Liver (tissue), 9 donors: ENCODE data around the gene TAF5L. TPM values are rescaled to one million over a fixed set of nuclear protein-coding genes. Genes with fewer than 3 reads are reported as not detected.

Experiments used
- DNase-seq: peaks from one replicate; pipeline ENCODE4 v3.0.0-alpha.2; 2017; ENCODE audit warnings: low spot score
- H3K27ac ChIP-seq, 2 donors: one replicate each; pipeline ENCODE4 v1.7.0; 2013; ENCODE audit warnings: inconsistent platforms in 2 of 2, low read length in 2 of 2, control low read depth in 1 of 2, low read depth in 1 of 2, mild to moderate bottlenecking in 1 of 2
- H3K27me3 ChIP-seq, 4 donors: one replicate each; pipeline versions ENCODE4 v1.6.1 to v1.7.0; 2013; ENCODE audit warnings: low read length in 3 of 4, inconsistent platforms in 1 of 4, mild to moderate bottlenecking in 1 of 4, moderate library complexity in 1 of 4; ENCODE audit not compliant: control insufficient read depth in 4 of 4, insufficient read depth in 4 of 4
- H3K36me3 ChIP-seq, 4 donors: one replicate each; pipeline versions ENCODE4 v1.6.1 to v1.7.0; 2013; ENCODE audit warnings: low read length in 3 of 4, mild to moderate bottlenecking in 3 of 4, low read depth in 1 of 4, moderate library complexity in 1 of 4; ENCODE audit not compliant: control insufficient read depth in 4 of 4, insufficient read depth in 3 of 4
- H3K4me1 ChIP-seq, 4 donors: one replicate each; pipeline versions ENCODE4 v1.6.1 to v1.7.0; 2013; ENCODE audit warnings: low read length in 3 of 4, mild to moderate bottlenecking in 3 of 4, moderate library complexity in 1 of 4; ENCODE audit not compliant: control insufficient read depth in 4 of 4, insufficient read depth in 4 of 4
- H3K4me3 ChIP-seq, 3 donors: one replicate each; pipeline versions ENCODE4 v1.6.1 to v1.7.0; 2013; ENCODE audit warnings: low read length in 3 of 3, control low read depth in 1 of 3, low read depth in 1 of 3, mild to moderate bottlenecking in 1 of 3
- H3K9ac ChIP-seq, 2 donors: one replicate each; pipeline ENCODE4 v1.7.0; 2013; ENCODE audit warnings: low read length in 2 of 2, mild to moderate bottlenecking in 2 of 2, moderate library complexity in 2 of 2, control low read depth in 1 of 2, low read depth in 1 of 2
- H3K9me3 ChIP-seq, 4 donors: one replicate each; pipeline versions ENCODE4 v1.6.1 to v1.7.0; 2013; ENCODE audit warnings: low read length in 3 of 4; ENCODE audit not compliant: control insufficient read depth in 4 of 4
- EGR1 ChIP-seq, 2 donors: IDR thresholded peaks; 2 replicates each; pipeline ENCODE4 v1.6.1; 2016 to 2018; ENCODE audit warnings: antibody characterized with exemption in 2 of 2, low read depth in 2 of 2
- FOXA1 ChIP-seq: IDR thresholded peaks from 2 replicates; pipeline ENCODE4 v1.6.1; 2016; ENCODE audit warnings: antibody characterized with exemption
- FOXA2 ChIP-seq: IDR thresholded peaks from 2 replicates; pipeline ENCODE4 v1.6.1; 2016; ENCODE audit warnings: antibody characterized with exemption
- GABPA ChIP-seq, 2 donors: IDR thresholded peaks in 1 of 2; conservative IDR thresholded peaks in 1 of 2; 2 replicates each; pipeline ENCODE4 v1.6.1; 2016; ENCODE audit warnings: antibody characterized with exemption in 2 of 2, mild to moderate bottlenecking in 1 of 2, moderate library complexity in 1 of 2
- HNF4A ChIP-seq, 2 donors: conservative IDR thresholded peaks; 2 replicates each; pipeline ENCODE4 v1.6.1; 2016; ENCODE audit warnings: antibody characterized with exemption in 2 of 2, mild to moderate bottlenecking in 2 of 2
- HNF4G ChIP-seq: IDR thresholded peaks from 2 replicates; pipeline ENCODE4 v1.6.1; 2016; ENCODE audit warnings: antibody characterized with exemption
- JUND ChIP-seq, 2 donors: IDR thresholded peaks; 2 replicates each; pipeline ENCODE4 v1.6.1; 2016; ENCODE audit warnings: antibody characterized with exemption in 2 of 2
- NR2F2 ChIP-seq: IDR thresholded peaks from 2 replicates; pipeline ENCODE4 v1.6.1; 2016; ENCODE audit warnings: antibody characterized with exemption
- RAD21 ChIP-seq, 2 donors: IDR thresholded peaks; 2 replicates each; pipeline ENCODE4 v1.6.1; 2016; ENCODE audit warnings: antibody characterized with exemption in 2 of 2, mild to moderate bottlenecking in 2 of 2
- RXRA ChIP-seq, 2 donors: IDR thresholded peaks; 2 replicates each; pipeline ENCODE4 v1.6.1; 2017 to 2018; ENCODE audit warnings: antibody characterized with exemption in 2 of 2, mild to moderate bottlenecking in 1 of 2
- SP1 ChIP-seq: IDR thresholded peaks from 2 replicates; pipeline ENCODE4 v1.6.1; 2018; ENCODE audit warnings: antibody characterized with exemption, mild to moderate bottlenecking
- TAF1 ChIP-seq: conservative IDR thresholded peaks from 2 replicates; pipeline ENCODE4 v1.6.1; 2016; ENCODE audit warnings: antibody characterized with exemption, mild to moderate bottlenecking
- YY1 ChIP-seq: IDR thresholded peaks from 2 replicates; pipeline ENCODE4 v1.6.1; 2016; ENCODE audit warnings: antibody characterized with exemption, mild to moderate bottlenecking
- WGBS: extraction: QIAGEN DNeasy Blood & Tissue Kit; methylation state at CpG from one replicate; pipeline ENCODE4 v1.1.7; 2013; 5-methylcytosine and 5-hydroxymethylcytosine counted together
- polyA plus RNA-seq, 2 donors: library from polyadenylated mRNA; stranded (reverse) in 1 of 2; unstranded in 1 of 2; fragments of 200-250 nt in 1 of 2; fragments of >200 nt in 1 of 2; fragmentation: Nextera tagmentation in 1 of 2; extraction: Ambion mirVana in 1 of 2; gene quantifications; one replicate each; pipeline versions ENCODE4 v1.2.1 to v1.2.3, GENCODE V29; 2013 to 2015
- total RNA-seq, 2 donors: library from RNA; depleted of rRNA; stranded (reverse); fragments of >200 nt; gene quantifications; one replicate each; pipeline ENCODE4 v1.2.3, GENCODE V29; 2014
- TF ChIP-seq, protein P1 (sequence below): IDR thresholded peaks from 2 replicates; pipeline ENCODE4 v1.6.1; 2016; ENCODE audit warnings: antibody characterized with exemption
- TF ChIP-seq, protein P2 (sequence below): IDR thresholded peaks from 2 replicates; pipeline ENCODE4 v1.6.1; 2016; ENCODE audit warnings: antibody characterized with exemption
- TF ChIP-seq, protein P3 (sequence below): IDR thresholded peaks from 2 replicates; pipeline ENCODE4 v1.6.1; 2016; ENCODE audit warnings: antibody characterized with exemption, mild to moderate bottlenecking
- TF ChIP-seq, protein P4 (sequence below): IDR thresholded peaks from 2 replicates; pipeline ENCODE4 v1.6.1; 2016; ENCODE audit warnings: antibody characterized with exemption
- TF ChIP-seq, protein P5 (sequence below): fragments of 150-350 bp; IDR thresholded peaks from 2 replicates; pipeline ENCODE4 v1.5.1; 2017; ENCODE audit warnings: improper control_type of control experiment, low read depth, low read length; ENCODE audit not compliant: missing input control
- donor health status: healthy.
- donor health status: healthy.
- donor health status: healthy.
- donor health status: healthy.
- donor health status: healthy.

TAF5L gene
- total and polyA plus RNA-seq, 4 donors = 1.8 to 16.2 (median 10.4) TPM

DNA sequence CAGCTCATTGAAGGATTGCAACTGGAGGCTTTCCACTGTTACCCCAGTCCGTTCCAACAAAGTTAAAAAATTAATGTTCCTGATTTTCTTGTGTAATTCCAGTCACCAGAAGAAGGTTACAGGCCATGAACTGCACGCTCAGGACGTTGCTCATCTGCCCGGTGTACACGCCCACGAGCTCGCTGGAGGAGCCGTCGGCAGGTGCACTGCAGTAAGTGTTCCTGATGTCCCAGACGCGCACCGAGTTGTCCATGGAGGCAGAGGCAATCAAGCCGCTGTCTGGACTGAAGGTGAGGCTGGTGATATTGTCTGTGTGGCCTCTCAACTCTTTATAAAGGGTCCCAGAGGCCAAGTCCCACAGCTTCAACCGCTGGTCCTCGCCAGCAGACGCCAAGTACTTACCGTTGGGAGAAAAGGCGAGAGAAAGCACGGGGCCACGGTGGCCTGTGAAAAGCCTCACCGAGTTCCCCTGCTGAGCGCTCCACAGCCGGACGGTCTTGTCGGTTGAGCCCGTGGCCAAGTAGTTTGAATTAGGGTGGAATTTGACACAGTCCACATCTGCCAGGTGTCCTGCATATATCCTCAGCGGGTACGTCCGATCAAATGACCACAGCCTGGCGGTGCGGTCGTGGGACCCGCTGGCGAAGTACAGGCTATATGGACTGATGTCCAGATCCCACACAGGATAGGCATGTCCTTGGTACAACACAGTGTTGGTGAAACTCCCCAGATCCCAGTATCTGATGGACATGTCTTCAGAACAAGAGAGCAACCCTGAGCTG is 31.5 kb downstream of the TAF5L start:
- no peak overlapping the region for H3K27ac ChIP-seq
- peaks cover 3 to 23% (median 20%) of the 10 kb centered on the region in 4 donors for H3K36me3 ChIP-seq
- no peak overlapping the region for H3K4me3 ChIP-seq
- 96% methylated on average over 34 of the region's 34 CpGs for WGBS
- no peaks in the 10 kb centered on the region for H3K27me3 ChIP-seq
- no peak for TF ChIP-seq RAD21 (IDR thresholded peaks at IDR 0.05)
- no peak for TF ChIP-seq HNF4G
- no peak for TF ChIP-seq NR2F2
- no peak for TF ChIP-seq FOXA2
- no peaks in the 10 kb centered on the region for H3K9me3 ChIP-seq
- H3K4me1 ChIP-seq = no peaks in the 10 kb centered on the region
- no peak overlapping the region for H3K9ac ChIP-seq
- DNase-seq = no peak

DNA sequence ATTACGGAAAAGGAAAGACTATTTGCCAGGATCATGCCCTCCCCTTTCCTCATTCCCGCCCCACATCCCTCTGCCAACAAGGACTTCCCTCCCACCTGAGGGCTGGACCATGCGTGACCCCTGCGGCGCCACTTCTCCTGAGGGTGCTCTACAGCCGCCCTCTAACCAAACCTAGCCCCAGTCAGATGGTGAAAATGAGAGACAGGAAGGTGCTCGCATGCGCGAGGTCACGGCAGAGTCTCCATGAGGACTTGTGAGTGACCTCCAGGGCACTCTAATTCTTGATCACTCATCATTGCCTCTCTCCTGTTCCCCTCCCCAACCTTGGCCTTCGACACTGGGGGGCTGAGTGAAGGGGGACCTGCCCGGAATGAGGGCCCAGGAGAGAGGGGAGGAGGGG is 32.1 kb downstream of the TAF5L start:
- no peaks in the 10 kb centered on the region for H3K27me3 ChIP-seq
- no peak for DNase-seq
- no peak overlapping the region for H3K4me3 ChIP-seq
- H3K4me1 ChIP-seq = no peaks in the 10 kb centered on the region
- TF ChIP-seq, protein P1, sequence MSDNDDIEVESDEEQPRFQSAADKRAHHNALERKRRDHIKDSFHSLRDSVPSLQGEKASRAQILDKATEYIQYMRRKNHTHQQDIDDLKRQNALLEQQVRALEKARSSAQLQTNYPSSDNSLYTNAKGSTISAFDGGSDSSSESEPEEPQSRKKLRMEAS = no peak
- no peak for TF ChIP-seq FOXA1
- TF ChIP-seq HNF4A (conservative IDR thresholded peaks at IDR 0.05) = no peak
- TF ChIP-seq, protein P2, sequence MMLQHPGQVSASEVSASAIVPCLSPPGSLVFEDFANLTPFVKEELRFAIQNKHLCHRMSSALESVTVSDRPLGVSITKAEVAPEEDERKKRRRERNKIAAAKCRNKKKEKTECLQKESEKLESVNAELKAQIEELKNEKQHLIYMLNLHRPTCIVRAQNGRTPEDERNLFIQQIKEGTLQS = no peak
- no peak for TF ChIP-seq NR2F2
- TF ChIP-seq, protein P3, sequence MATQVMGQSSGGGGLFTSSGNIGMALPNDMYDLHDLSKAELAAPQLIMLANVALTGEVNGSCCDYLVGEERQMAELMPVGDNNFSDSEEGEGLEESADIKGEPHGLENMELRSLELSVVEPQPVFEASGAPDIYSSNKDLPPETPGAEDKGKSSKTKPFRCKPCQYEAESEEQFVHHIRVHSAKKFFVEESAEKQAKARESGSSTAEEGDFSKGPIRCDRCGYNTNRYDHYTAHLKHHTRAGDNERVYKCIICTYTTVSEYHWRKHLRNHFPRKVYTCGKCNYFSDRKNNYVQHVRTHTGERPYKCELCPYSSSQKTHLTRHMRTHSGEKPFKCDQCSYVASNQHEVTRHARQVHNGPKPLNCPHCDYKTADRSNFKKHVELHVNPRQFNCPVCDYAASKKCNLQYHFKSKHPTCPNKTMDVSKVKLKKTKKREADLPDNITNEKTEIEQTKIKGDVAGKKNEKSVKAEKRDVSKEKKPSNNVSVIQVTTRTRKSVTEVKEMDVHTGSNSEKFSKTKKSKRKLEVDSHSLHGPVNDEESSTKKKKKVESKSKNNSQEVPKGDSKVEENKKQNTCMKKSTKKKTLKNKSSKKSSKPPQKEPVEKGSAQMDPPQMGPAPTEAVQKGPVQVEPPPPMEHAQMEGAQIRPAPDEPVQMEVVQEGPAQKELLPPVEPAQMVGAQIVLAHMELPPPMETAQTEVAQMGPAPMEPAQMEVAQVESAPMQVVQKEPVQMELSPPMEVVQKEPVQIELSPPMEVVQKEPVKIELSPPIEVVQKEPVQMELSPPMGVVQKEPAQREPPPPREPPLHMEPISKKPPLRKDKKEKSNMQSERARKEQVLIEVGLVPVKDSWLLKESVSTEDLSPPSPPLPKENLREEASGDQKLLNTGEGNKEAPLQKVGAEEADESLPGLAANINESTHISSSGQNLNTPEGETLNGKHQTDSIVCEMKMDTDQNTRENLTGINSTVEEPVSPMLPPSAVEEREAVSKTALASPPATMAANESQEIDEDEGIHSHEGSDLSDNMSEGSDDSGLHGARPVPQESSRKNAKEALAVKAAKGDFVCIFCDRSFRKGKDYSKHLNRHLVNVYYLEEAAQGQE = no peak
- TF ChIP-seq EGR1 (IDR thresholded peaks at IDR 0.05; ENCODE audit: low read depth in 2 of 2) = no peak
- TF ChIP-seq GABPA (IDR thresholded peaks at IDR 0.05 in 1 of 2, conservative IDR thresholded peaks at IDR 0.05 in 1 of 2) = no peak
- no peak for TF ChIP-seq YY1
- TF ChIP-seq JUND (IDR thresholded peaks at IDR 0.05) = no peak
- TF ChIP-seq HNF4G = no peak
- TF ChIP-seq FOXA2 = no peak
- TF ChIP-seq, protein P4, sequence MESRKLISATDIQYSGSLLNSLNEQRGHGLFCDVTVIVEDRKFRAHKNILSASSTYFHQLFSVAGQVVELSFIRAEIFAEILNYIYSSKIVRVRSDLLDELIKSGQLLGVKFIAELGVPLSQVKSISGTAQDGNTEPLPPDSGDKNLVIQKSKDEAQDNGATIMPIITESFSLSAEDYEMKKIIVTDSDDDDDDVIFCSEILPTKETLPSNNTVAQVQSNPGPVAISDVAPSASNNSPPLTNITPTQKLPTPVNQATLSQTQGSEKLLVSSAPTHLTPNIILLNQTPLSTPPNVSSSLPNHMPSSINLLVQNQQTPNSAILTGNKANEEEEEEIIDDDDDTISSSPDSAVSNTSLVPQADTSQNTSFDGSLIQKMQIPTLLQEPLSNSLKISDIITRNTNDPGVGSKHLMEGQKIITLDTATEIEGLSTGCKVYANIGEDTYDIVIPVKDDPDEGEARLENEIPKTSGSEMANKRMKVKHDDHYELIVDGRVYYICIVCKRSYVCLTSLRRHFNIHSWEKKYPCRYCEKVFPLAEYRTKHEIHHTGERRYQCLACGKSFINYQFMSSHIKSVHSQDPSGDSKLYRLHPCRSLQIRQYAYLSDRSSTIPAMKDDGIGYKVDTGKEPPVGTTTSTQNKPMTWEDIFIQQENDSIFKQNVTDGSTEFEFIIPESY = no peak
- no peak for TF ChIP-seq TAF1
- TF ChIP-seq, protein P5, sequence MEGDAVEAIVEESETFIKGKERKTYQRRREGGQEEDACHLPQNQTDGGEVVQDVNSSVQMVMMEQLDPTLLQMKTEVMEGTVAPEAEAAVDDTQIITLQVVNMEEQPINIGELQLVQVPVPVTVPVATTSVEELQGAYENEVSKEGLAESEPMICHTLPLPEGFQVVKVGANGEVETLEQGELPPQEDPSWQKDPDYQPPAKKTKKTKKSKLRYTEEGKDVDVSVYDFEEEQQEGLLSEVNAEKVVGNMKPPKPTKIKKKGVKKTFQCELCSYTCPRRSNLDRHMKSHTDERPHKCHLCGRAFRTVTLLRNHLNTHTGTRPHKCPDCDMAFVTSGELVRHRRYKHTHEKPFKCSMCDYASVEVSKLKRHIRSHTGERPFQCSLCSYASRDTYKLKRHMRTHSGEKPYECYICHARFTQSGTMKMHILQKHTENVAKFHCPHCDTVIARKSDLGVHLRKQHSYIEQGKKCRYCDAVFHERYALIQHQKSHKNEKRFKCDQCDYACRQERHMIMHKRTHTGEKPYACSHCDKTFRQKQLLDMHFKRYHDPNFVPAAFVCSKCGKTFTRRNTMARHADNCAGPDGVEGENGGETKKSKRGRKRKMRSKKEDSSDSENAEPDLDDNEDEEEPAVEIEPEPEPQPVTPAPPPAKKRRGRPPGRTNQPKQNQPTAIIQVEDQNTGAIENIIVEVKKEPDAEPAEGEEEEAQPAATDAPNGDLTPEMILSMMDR = no peak
- TF ChIP-seq SP1 = no peak
- TF ChIP-seq RAD21 (IDR thresholded peaks at IDR 0.05) = no peak
- no peak for TF ChIP-seq RXRA (IDR thresholded peaks at IDR 0.05)
- no peaks in the 10 kb centered on the region for H3K9me3 ChIP-seq
- 97% methylated on average over 12 of the region's 12 CpGs for WGBS
- H3K27ac ChIP-seq = no peak overlapping the region
- peaks cover 3 to 23% (median 20%) of the 10 kb centered on the region in 4 donors for H3K36me3 ChIP-seq
- H3K9ac ChIP-seq = no peak overlapping the region
